Activated T-cell treated with anti-CD3 and anti-CD28 coated beads, Interleukin-2, amount 50 U/mL, for 1 hour (primary cell): ENCODE data around the gene MICAL3.

ENCODE experiments used
- DNase-seq: peaks from one replicate; pipeline ENCODE4 v3.0.0-alpha.2; 2020

MICAL3 gene

GRCh38 chr22:17924735-17925364 is 99.5 kb downstream of the MICAL3 start:
- DNase-seq: no peak

- no peak for DNase-seq
These were observed 100.3 kb downstream of the MICAL3 start for GRCh38 chr22:17924076-17924475.

- DNase-seq: no peak
These were observed 101.1 kb downstream of the MICAL3 start for GRCh38 chr22:17922925-17923903.

GRCh38 chr22:17921871-17922821 is 102.2 kb downstream of the MICAL3 start:
- no peak for DNase-seq

- DNase-seq: no peak
These were observed 103.2 kb downstream of the MICAL3 start for GRCh38 chr22:17920992-17921650.

GRCh38 chr22:17920145-17920605 is 104.2 kb downstream of the MICAL3 start:
- no peak for DNase-seq

GRCh38 chr22:17919276-17920144 is 104.9 kb downstream of the MICAL3 start:
- DNase-seq: no peak

GRCh38 chr22:17918840-17919239 is 105.5 kb downstream of the MICAL3 start:
- no peak for DNase-seq

GRCh38 chr22:17917490-17917983 is 106.8 kb downstream of the MICAL3 start:
- DNase-seq: no peak

GRCh38 chr22:17916226-17916889 is 108.0 kb downstream of the MICAL3 start:
- no peak for DNase-seq

- no peak for DNase-seq
These were observed 108.7 kb downstream of the MICAL3 start for GRCh38 chr22:17915676-17916075.

GRCh38 chr22:17915188-17915587 is 109.2 kb downstream of the MICAL3 start:
- no peak for DNase-seq

- no peak for DNase-seq
These were observed 109.9 kb downstream of the MICAL3 start for GRCh38 chr22:17914474-17914873.

- DNase-seq: no peak
These were observed 110.5 kb downstream of the MICAL3 start for GRCh38 chr22:17913801-17914347.

GRCh38 chr22:17912945-17913721 is 111.2 kb downstream of the MICAL3 start:
- no peak for DNase-seq

- no peak for DNase-seq
These were observed 112.5 kb downstream of the MICAL3 start for GRCh38 chr22:17911887-17912286.

- no peak for DNase-seq
These were observed 113.1 kb downstream of the MICAL3 start for GRCh38 chr22:17911312-17911705.

GRCh38 chr22:17910561-17911311 is 113.6 kb downstream of the MICAL3 start:
- DNase-seq: no peak

GRCh38 chr22:17907748-17908051 is 116.7 kb downstream of the MICAL3 start:
- DNase-seq: no peak
